ENCODE data around the gene RABGAP1L. TPM values are rescaled to one million over a fixed set of nuclear protein-coding genes. Genes with fewer than 3 reads are reported as not detected.

Gene RABGAP1L
- total RNA-seq, 1 experiment from 2014 or later = 29.3 TPM

GRCh38 chr1:174702011-174702410, 542.7 kb downstream of the RABGAP1L start:
- POLR2A ChIA-PET = no interaction called here
- H3K9me3 ChIP-seq (ENCODE audit: control insufficient read depth in 1 of 2, insufficient read depth in 1 of 2, low read depth in 1 of 2, low read length in 2 of 2) = no peaks in the 10 kb centered on the region
- H3K4me1 ChIP-seq (ENCODE audit: control insufficient read depth in 1 of 2, insufficient read depth in 2 of 2, low read length in 2 of 2) = no peaks in the 10 kb centered on the region
- TF ChIP-seq POLR2A (IDR thresholded peaks at IDR 0.05; ENCODE audit: borderline replicate concordance, extremely low read depth, insufficient read depth, insufficient read length) (no peak), MAX (IDR thresholded peaks at IDR 0.05) (no peak), SRF (IDR thresholded peaks at IDR 0.05; ENCODE audit: low read depth) (no peak)
- CTCF ChIA-PET = interaction anchor here (1.2 kb wide), 1 partner anchor 440 kb away, joined by 4 read pairs; no protein-coding TSS in a partner anchor
- H3K27ac ChIP-seq (ENCODE audit: low read depth, low read length) = no peak overlapping the region
- DNase-seq (ENCODE audit: low read depth, low spot score) (no peak), ATAC-seq (no peak)
- intact Hi-C loops (cut with micrococcal nuclease) = no loop called here
- no peaks in the 10 kb centered on the region for H3K27me3 ChIP-seq (ENCODE audit: insufficient read depth, low read length)
- no peak overlapping the region for H3K9ac ChIP-seq (ENCODE audit: low read length)
- no peak overlapping the region for H2AFZ ChIP-seq (ENCODE audit: low read depth, low read length, poor library complexity, severe bottlenecking)
- H3K4me3 ChIP-seq (replicated peaks in 1 of 2; ENCODE audit: low read depth in 1 of 2, low read length in 2 of 2) = no peak overlapping the region
- H3K79me2 ChIP-seq (ENCODE audit: insufficient read depth, low read length) = no peaks in the 10 kb centered on the region
- no peaks in the 10 kb centered on the region for H3K36me3 ChIP-seq (ENCODE audit: control insufficient read depth in 1 of 2, insufficient read depth in 2 of 2, low read length in 2 of 2)
- RAD21 ChIA-PET (ENCODE audit: low non-redundant PET in 1 of 2, low total read pairs in 2 of 2, uncharacterized antibody in 2 of 2, unreplicated experiment in 2 of 2) = no interaction called here
- BruUV-seq (replicated peaks) = no TSS peak
- no peaks in the 10 kb centered on the region for H3K9me2 ChIP-seq (ENCODE audit: insufficient read depth)
- H3K4me2 ChIP-seq (ENCODE audit: low read length) = no peak overlapping the region
- H4K20me1 ChIP-seq (ENCODE audit: insufficient read depth) = no peaks in the 10 kb centered on the region

- Histone ChIP-seq H2AFZ (ENCODE audit: low read depth, low read length, poor library complexity, severe bottlenecking) (no peak overlapping the region), H3K9me2 (ENCODE audit: insufficient read depth) (no peaks in the 10 kb centered on the region), H3K9ac (ENCODE audit: low read length) (no peak overlapping the region), H3K79me2 (ENCODE audit: insufficient read depth, low read length) (no peaks in the 10 kb centered on the region), H3K4me3 (replicated peaks in 1 of 2; ENCODE audit: low read depth in 1 of 2, low read length in 2 of 2) (no peak overlapping the region), H3K27ac (ENCODE audit: low read depth, low read length) (no peak overlapping the region), H3K4me1 (ENCODE audit: control insufficient read depth in 1 of 2, insufficient read depth in 2 of 2, low read length in 2 of 2) (no peaks in the 10 kb centered on the region), H3K36me3 (ENCODE audit: control insufficient read depth in 1 of 2, insufficient read depth in 2 of 2, low read length in 2 of 2) (no peaks in the 10 kb centered on the region), H3K9me3 (ENCODE audit: control insufficient read depth in 1 of 2, insufficient read depth in 1 of 2, low read depth in 1 of 2, low read length in 2 of 2) (no peaks in the 10 kb centered on the region), H4K20me1 (ENCODE audit: insufficient read depth) (no peaks in the 10 kb centered on the region), H3K4me2 (ENCODE audit: low read length) (no peak overlapping the region), H3K27me3 (ENCODE audit: insufficient read depth, low read length) (no peaks in the 10 kb centered on the region)
- RAD21 ChIA-PET (ENCODE audit: low non-redundant PET in 1 of 2, low total read pairs in 2 of 2, uncharacterized antibody in 2 of 2, unreplicated experiment in 2 of 2) = no interaction called here
- TF ChIP-seq EZH2 (IDR thresholded peaks at IDR 0.05) (no peak), RAD21 (IDR thresholded peaks at IDR 0.05; ENCODE audit: low read depth) (no peak), POLR2A (IDR thresholded peaks at IDR 0.05; ENCODE audit: borderline replicate concordance, extremely low read depth, insufficient read depth, insufficient read length) (no peak), CEBPB (IDR thresholded peaks at IDR 0.05; ENCODE audit: low read depth) (no peak)
- ATAC-seq (no peak), DNase-seq (ENCODE audit: low read depth, low spot score) (no peak)
- CTCF ChIA-PET = no interaction called here
- POLR2A ChIA-PET = no interaction called here
- no TSS peak for BruUV-seq (replicated peaks)
- intact Hi-C loops (cut with micrococcal nuclease) = no loop called here
Observed at GRCh38 chr1:174703309-174703708, 544.0 kb downstream of the RABGAP1L start.

Data from HCT116 (cell line).